Measurements from ENCODE around the gene SIRT2.

DNA sequence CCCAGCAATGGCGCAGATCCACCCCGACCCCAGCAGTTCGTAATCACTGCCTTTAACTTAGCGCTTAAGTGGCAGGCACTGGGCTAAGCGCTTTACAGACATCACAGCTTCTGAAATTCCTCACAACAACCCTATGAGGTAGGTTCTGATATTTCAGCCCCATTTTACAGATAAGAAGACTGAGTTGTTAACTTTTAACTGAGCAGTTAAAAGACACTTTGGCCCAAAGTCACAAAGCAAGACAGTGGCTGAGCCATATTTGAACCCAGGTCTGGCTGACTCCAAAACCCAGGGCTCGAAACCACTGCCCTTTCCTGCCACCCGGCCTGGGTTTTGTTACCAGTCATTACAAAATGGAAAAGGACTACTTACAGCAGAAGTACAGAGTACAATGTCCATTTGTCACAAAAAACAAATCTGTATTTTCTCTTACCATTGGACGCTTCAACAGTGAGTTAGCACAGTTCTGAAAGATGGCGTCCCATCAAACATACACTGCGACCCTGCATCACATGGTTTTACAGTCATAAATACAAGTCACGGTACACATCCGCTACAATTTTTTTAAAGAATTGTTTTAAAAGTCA, 58.1 kb downstream of the SIRT2 start:
- TF ChIP-seq, protein P1, sequence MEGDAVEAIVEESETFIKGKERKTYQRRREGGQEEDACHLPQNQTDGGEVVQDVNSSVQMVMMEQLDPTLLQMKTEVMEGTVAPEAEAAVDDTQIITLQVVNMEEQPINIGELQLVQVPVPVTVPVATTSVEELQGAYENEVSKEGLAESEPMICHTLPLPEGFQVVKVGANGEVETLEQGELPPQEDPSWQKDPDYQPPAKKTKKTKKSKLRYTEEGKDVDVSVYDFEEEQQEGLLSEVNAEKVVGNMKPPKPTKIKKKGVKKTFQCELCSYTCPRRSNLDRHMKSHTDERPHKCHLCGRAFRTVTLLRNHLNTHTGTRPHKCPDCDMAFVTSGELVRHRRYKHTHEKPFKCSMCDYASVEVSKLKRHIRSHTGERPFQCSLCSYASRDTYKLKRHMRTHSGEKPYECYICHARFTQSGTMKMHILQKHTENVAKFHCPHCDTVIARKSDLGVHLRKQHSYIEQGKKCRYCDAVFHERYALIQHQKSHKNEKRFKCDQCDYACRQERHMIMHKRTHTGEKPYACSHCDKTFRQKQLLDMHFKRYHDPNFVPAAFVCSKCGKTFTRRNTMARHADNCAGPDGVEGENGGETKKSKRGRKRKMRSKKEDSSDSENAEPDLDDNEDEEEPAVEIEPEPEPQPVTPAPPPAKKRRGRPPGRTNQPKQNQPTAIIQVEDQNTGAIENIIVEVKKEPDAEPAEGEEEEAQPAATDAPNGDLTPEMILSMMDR (IDR thresholded peaks at IDR 0.05) = no peak
- no peak for TF ChIP-seq SIN3A (IDR thresholded peaks at IDR 0.05; ENCODE audit: borderline replicate concordance, insufficient read depth, low read depth, low read length)
- TF ChIP-seq, protein P2, sequence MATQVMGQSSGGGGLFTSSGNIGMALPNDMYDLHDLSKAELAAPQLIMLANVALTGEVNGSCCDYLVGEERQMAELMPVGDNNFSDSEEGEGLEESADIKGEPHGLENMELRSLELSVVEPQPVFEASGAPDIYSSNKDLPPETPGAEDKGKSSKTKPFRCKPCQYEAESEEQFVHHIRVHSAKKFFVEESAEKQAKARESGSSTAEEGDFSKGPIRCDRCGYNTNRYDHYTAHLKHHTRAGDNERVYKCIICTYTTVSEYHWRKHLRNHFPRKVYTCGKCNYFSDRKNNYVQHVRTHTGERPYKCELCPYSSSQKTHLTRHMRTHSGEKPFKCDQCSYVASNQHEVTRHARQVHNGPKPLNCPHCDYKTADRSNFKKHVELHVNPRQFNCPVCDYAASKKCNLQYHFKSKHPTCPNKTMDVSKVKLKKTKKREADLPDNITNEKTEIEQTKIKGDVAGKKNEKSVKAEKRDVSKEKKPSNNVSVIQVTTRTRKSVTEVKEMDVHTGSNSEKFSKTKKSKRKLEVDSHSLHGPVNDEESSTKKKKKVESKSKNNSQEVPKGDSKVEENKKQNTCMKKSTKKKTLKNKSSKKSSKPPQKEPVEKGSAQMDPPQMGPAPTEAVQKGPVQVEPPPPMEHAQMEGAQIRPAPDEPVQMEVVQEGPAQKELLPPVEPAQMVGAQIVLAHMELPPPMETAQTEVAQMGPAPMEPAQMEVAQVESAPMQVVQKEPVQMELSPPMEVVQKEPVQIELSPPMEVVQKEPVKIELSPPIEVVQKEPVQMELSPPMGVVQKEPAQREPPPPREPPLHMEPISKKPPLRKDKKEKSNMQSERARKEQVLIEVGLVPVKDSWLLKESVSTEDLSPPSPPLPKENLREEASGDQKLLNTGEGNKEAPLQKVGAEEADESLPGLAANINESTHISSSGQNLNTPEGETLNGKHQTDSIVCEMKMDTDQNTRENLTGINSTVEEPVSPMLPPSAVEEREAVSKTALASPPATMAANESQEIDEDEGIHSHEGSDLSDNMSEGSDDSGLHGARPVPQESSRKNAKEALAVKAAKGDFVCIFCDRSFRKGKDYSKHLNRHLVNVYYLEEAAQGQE (IDR thresholded peaks at IDR 0.05; ENCODE audit: insufficient read depth in 1 of 2, low read depth in 2 of 2, low read length in 1 of 2) = no peak
- no peak for TF ChIP-seq POLR2AphosphoS5 (IDR thresholded peaks at IDR 0.05; ENCODE audit: low read depth, low read length)

Measured in Panc1 (cell line).